Rectal smooth muscle tissue (tissue), 1 donor: ENCODE measurements around the gene KYAT1.
"Not testable (repeated sequence)": the region's sequence is repeated elsewhere in the genome, so short reads cannot be mapped to it uniquely, and the experiment has no call there.

Source experiments
- H3K27ac ChIP-seq: one replicate; pipeline ENCODE4 v1.7.0; 2013; ENCODE audit warnings: low read depth, low read length, inconsistent platforms
- H3K27me3 ChIP-seq: one replicate; pipeline ENCODE4 v1.7.0; 2013; ENCODE audit warnings: low read length; ENCODE audit not compliant: control insufficient read depth, insufficient read depth
- H3K36me3 ChIP-seq: one replicate; pipeline ENCODE4 v1.7.0; 2013; ENCODE audit warnings: low read length; ENCODE audit not compliant: control insufficient read depth, insufficient read depth
- H3K4me1 ChIP-seq: one replicate; pipeline ENCODE4 v1.7.0; 2013; ENCODE audit warnings: low read length; ENCODE audit not compliant: control insufficient read depth, insufficient read depth
- H3K4me3 ChIP-seq: one replicate; pipeline ENCODE4 v1.7.0; 2013; ENCODE audit warnings: low read length
- H3K9ac ChIP-seq: one replicate; pipeline ENCODE4 v1.7.0; 2013; ENCODE audit warnings: low read length

KYAT1 gene

DNA sequence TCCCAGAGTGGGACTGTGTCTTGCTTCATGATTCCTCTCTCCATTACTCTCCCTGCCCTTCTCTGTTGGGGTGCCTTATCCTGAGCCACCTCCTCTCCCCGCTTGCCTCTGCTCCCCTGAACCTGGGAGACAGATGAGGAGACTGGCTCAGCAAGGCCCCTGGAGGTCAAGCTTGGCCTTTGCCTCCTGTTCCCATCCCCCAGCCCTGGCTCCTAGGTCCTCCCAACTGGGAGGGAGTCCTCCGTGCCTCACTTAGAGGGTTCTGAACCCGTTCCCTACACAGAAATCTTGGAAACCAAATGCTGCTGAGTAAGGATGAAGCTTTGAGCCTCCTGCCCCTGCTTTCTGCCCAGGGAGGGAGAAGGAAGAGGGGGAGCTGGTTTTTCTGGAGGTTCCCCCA, 73.2 kb downstream of the KYAT1 start:
- no peaks in the 10 kb centered on the region for H3K27me3 ChIP-seq
- no peak overlapping the region for H3K4me3 ChIP-seq
- no peak overlapping the region for H3K27ac ChIP-seq
- peaks cover 23% of the 10 kb centered on the region for H3K36me3 ChIP-seq
- no peak overlapping the region for H3K9ac ChIP-seq
- no peaks in the 10 kb centered on the region for H3K4me1 ChIP-seq

DNA sequence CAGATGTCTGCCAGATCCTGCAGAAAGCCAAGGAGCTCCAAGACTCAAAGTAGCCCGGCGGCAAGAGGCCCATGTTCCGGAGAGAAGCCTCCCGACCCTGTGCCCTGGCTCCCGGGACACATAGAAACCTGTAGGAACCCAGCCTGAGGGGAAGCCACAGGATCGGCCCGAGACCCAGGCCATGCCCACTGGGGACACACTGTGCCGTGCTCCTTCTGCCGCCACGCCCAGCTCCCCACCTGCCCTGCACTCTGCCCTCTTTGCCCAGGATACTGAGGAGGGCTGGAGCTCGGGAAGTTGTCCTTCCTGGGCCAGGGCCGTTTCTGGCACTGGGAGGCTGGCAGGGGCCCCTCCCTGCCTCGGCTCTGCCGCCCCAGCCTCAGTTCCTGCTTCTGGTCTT, 73.9 kb downstream of the KYAT1 start:
- Histone ChIP-seq H3K4me1 (no peaks in the 10 kb centered on the region), H3K9ac (no peak overlapping the region), H3K4me3 (no peak overlapping the region), H3K36me3 (peaks cover 28% of the 10 kb centered on the region), H3K27ac (no peak overlapping the region), H3K27me3 (no peaks in the 10 kb centered on the region)

DNA sequence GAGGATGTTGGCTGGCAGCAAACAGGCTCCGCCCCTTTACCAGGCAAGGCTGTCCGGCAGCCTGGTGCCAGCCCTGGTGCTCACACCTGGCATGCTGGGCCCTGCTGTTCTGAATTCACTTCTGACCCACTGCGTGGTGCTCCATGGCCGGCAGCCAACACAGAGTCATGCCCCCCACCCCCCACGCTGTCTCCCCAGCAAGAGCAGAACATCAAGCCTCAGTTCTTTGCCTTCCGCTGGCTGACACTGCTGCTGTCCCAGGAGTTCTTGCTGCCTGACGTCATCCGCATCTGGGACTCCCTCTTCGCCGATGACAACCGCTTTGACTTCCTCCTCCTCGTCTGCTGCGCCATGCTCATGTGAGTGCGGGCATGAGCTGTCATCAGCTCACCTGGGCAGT, 76.1 kb downstream of the KYAT1 start:
- H3K36me3 ChIP-seq = peaks cover 34% of the 10 kb centered on the region
- H3K27me3 ChIP-seq = no peaks in the 10 kb centered on the region
- H3K27ac ChIP-seq = no peak overlapping the region
- no peaks in the 10 kb centered on the region for H3K4me1 ChIP-seq
- H3K9ac ChIP-seq = no peak overlapping the region
- no peak overlapping the region for H3K4me3 ChIP-seq

DNA sequence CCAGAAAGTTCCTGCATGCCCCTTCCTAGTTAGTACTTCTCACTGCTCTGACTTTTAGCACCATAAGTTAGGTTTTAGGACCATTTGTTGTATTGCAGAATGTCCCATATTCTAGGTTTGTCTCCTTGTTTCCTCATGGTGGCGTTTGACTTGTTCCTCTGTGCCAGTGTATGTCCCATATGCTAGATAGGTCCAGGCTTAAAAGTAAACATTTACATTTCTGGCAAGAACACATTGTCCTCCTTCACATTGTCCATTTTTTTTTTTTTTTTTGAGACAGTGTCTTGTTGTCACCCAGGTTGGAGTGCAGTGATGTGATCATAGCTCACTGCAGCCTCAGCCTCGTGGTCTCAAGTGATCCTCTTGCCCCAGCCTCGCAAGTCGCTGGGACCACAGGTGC, 79.3 kb downstream of the KYAT1 start:
- H3K36me3 ChIP-seq = peaks cover 44% of the 10 kb centered on the region
- H3K4me1 ChIP-seq = no peaks in the 10 kb centered on the region
- H3K27ac ChIP-seq = no peak overlapping the region
- no peak overlapping the region for H3K4me3 ChIP-seq
- H3K9ac ChIP-seq = no peak overlapping the region
- H3K27me3 ChIP-seq = no peaks in the 10 kb centered on the region

- no peak overlapping the region for H3K9ac ChIP-seq
- H3K4me3 ChIP-seq = no peak overlapping the region
- H3K27ac ChIP-seq = no peak overlapping the region
- peaks cover 30% of the 10 kb centered on the region for H3K36me3 ChIP-seq
- no peaks in the 10 kb centered on the region for H3K27me3 ChIP-seq
- H3K4me1 ChIP-seq = no peaks in the 10 kb centered on the region
Measured at GRCh38 chr9:128800061-128800460, 81.7 kb downstream of the KYAT1 start.

DNA sequence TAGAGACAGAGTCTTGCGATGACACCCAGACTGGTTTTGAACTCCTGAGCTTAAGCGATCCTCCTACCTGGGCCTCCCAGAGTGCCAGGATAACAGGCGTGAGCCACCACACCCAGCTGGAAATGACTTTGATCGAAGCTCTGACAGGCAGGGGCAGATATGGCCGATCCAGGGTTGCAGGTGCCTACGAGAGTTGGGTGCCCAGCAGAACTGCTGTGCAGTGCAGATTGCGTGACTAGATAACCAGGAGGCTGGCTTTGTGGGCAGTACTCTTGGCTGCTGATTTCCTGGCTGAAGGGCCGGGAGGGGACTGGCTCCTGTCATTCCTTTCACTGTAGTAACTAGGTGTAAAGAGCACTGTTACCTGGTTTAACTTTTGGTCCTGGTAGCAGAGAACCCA, 82.9 kb downstream of the KYAT1 start:
- H3K4me3 ChIP-seq = no peak overlapping the region
- H3K36me3 ChIP-seq = peaks cover 31% of the 10 kb centered on the region
- no peak overlapping the region for H3K9ac ChIP-seq
- H3K27me3 ChIP-seq = no peaks in the 10 kb centered on the region
- no peak overlapping the region for H3K27ac ChIP-seq
- H3K4me1 ChIP-seq = no peaks in the 10 kb centered on the region

- H3K36me3 ChIP-seq = peaks cover 41% of the 10 kb centered on the region
- not testable (repeated sequence) for H3K9ac ChIP-seq
Measured at GRCh38 chr9:128794961-128795360, 86.8 kb downstream of the KYAT1 start.

DNA sequence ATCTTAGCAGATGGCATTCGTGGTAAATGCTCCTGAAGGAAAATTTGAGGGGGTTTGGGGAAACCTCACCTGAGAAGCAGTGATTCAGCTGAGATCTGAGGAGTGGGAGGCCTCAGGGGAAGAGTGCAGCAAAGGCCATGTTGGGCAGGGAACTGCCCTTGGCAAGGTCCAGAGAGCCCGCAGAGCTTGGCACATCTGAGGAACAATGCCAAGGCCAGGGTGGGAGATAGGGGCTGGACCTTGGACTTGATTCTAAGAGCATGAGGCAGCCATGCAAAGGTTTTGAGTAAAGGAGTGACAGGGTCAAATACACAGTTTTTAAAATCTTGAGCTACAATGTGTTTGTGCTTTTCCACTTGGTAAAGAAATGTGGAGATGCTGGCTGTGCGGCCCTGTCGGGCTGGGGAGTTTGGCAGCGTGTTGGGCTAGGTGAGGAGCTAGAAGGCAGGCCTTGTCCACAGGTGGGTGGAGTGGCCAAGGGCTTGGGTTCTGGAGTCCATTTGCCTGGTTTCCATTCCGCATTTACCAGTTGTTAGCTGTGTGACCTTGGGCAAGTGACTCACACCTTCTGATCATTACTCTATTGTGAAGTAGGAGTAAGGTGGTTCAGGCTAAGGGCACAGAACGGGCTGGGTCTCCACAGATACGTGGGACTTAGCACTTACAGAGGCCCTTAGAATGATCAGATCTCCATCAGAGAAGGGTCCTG, 88.6 kb downstream of the KYAT1 start:
- Histone ChIP-seq H3K36me3 (peaks cover 31% of the 10 kb centered on the region), H3K4me1 (peaks cover under 1% of the 10 kb centered on the region), H3K27me3 (no peaks in the 10 kb centered on the region), H3K9ac (no peak overlapping the region), H3K27ac (no peak overlapping the region), H3K4me3 (no peak overlapping the region)

More at GRCh38 chr9:128794961-128795360, 86.8 kb downstream of the KYAT1 start:
- not testable (repeated sequence) for H3K4me3 ChIP-seq, H3K27me3 ChIP-seq, H3K4me1 ChIP-seq, H3K27ac ChIP-seq

GRCh38 chr9:128792134-128792533, 89.6 kb downstream of the KYAT1 start:
- Histone ChIP-seq H3K36me3 (peaks cover 30% of the 10 kb centered on the region), H3K27ac (no peak overlapping the region), H3K27me3 (no peaks in the 10 kb centered on the region), H3K4me3 (no peak overlapping the region), H3K4me1 (peaks cover 5% of the 10 kb centered on the region), H3K9ac (no peak overlapping the region)

GRCh38 chr9:128790536-128790935, 91.2 kb downstream of the KYAT1 start:
- Histone ChIP-seq H3K36me3 (peaks cover 30% of the 10 kb centered on the region), H3K4me1 (peaks cover 5% of the 10 kb centered on the region), H3K4me3 (no peak overlapping the region), H3K9ac (no peak overlapping the region), H3K27ac (no peak overlapping the region), H3K27me3 (no peaks in the 10 kb centered on the region)

DNA sequence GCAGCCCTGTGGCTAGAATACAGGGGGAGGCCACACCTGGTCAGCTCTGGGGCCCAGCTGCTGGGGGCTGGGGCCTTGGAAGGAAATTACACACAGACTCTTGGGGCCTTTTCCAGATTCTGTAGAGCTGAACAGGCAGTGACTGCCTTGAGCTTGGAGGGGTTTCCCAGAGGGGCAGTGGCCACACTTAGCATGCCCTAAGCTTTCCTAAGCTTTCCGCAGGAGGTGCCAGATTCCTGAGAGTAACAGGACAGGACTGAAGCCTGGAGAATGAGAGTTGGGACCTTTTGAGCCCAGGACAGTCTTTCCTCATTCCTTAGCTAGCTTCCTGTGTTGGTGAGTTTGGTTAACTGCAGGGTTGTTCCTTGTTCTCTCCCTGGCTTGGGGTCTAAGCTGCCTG, 93.3 kb downstream of the KYAT1 start:
- Histone ChIP-seq H3K9ac (no peak overlapping the region), H3K27ac (no peak overlapping the region), H3K36me3 (peaks cover 26% of the 10 kb centered on the region), H3K27me3 (no peaks in the 10 kb centered on the region), H3K4me1 (peaks cover 5% of the 10 kb centered on the region), H3K4me3 (peak overlapping the region; percentile 97)

DNA sequence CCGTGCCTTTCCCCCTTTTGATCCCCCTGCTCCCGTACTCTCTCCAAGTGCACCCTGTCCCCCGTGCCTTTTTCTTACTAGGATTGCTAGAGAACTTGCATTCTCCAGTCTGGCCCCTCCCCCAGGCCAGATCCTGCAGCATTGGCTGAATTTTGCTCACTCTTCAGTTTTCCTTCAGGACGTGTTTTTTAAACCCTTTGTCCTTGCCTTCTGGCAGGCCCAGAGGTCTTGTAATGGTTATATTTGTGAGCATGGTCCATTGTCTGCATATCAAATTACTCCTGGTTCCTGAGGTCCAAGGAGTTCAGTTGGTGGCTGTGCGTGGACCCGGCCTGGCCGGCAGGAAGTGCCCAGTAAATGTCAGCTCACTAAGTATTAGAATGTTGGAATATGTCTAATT, 94.1 kb downstream of the KYAT1 start:
- Histone ChIP-seq H3K4me3 (peak overlapping the region; percentile 97), H3K9ac (no peak overlapping the region), H3K27ac (peak overlapping the region; percentile 64), H3K36me3 (peaks cover 21% of the 10 kb centered on the region), H3K4me1 (peaks cover 5% of the 10 kb centered on the region), H3K27me3 (no peaks in the 10 kb centered on the region)
